Nephron progenitor cell (in vitro differentiated cells): ENCODE data around the gene RAB11FIP4.

ENCODE experiments used
- DNase-seq: peaks from one replicate; pipeline ENCODE4 v3.0.0; 2021
- H3K27ac Mint-ChIP-seq: 2 replicates; pipeline ENCODE4 v1.8.0; 2021; ENCODE audit warnings: mild to moderate bottlenecking, moderate library complexity, mixed read lengths
- H3K27me3 Mint-ChIP-seq: 2 replicates; pipeline ENCODE4 v1.8.0; 2021; ENCODE audit warnings: mild to moderate bottlenecking, low read depth, mixed read lengths; ENCODE audit not compliant: poor library complexity
- H3K36me3 Mint-ChIP-seq: 2 replicates; pipeline ENCODE4 v1.8.0; 2021; ENCODE audit warnings: low read depth, mixed read lengths
- H3K4me1 Mint-ChIP-seq: 2 replicates; pipeline ENCODE4 v1.8.0; 2021; ENCODE audit warnings: mixed read lengths
- H3K4me3 Mint-ChIP-seq: 2 replicates; pipeline ENCODE4 v1.8.0; 2021; ENCODE audit warnings: mild to moderate bottlenecking, moderate library complexity, mixed read lengths
- H3K9me3 Mint-ChIP-seq: 2 replicates; pipeline ENCODE4 v1.8.0; 2021; ENCODE audit warnings: mild to moderate bottlenecking, moderate library complexity, mixed read lengths
- CTCF ChIP-seq: fragments of 200-600 bp; sonication (generic); IDR thresholded peaks from 2 replicates; pipeline ENCODE4 v1.5.0; 2021; ENCODE audit warnings: antibody characterized with exemption

Gene RAB11FIP4

GRCh38 chr17:31385428-31386285 lies 5.8 kb upstream of the RAB11FIP4 start:
- no peak overlapping the region for H3K4me3 Mint-ChIP-seq
- H3K27me3 Mint-ChIP-seq = peaks cover 34% of the 10 kb centered on the region
- H3K27ac Mint-ChIP-seq = peak overlapping the region; percentile 63
- H3K36me3 Mint-ChIP-seq = no peaks in the 10 kb centered on the region
- DNase-seq = no peak
- H3K9me3 Mint-ChIP-seq = no peaks in the 10 kb centered on the region
- H3K4me1 Mint-ChIP-seq = peaks cover 11% of the 10 kb centered on the region
- no peak for TF ChIP-seq CTCF

- no peaks in the 10 kb centered on the region for H3K9me3 Mint-ChIP-seq
- no peak for TF ChIP-seq CTCF
- no peak for DNase-seq
These were observed 4.9 kb upstream of the RAB11FIP4 start for GRCh38 chr17:31386542-31387075.

GRCh38 chr17:31387438-31387837 lies 4.0 kb upstream of the RAB11FIP4 start:
- H3K4me3 Mint-ChIP-seq = no peak overlapping the region
- H3K27me3 Mint-ChIP-seq = peaks cover 43% of the 10 kb centered on the region
- H3K36me3 Mint-ChIP-seq = no peaks in the 10 kb centered on the region
- H3K27ac Mint-ChIP-seq = no peak overlapping the region
- TF ChIP-seq CTCF = no peak
- peaks cover 13% of the 10 kb centered on the region for H3K4me1 Mint-ChIP-seq
- no peaks in the 10 kb centered on the region for H3K9me3 Mint-ChIP-seq
- no peak for DNase-seq

More at GRCh38 chr17:31386542-31387075, 4.9 kb upstream of the RAB11FIP4 start:
- Mint-ChIP-seq H3K27me3 (peaks cover 38% of the 10 kb centered on the region), H3K27ac (no peak overlapping the region), H3K4me3 (no peak overlapping the region), H3K4me1 (peaks cover 11% of the 10 kb centered on the region), H3K36me3 (no peaks in the 10 kb centered on the region)

- no peaks in the 10 kb centered on the region for H3K36me3 Mint-ChIP-seq
- TF ChIP-seq CTCF = no peak
- no peak overlapping the region for H3K27ac Mint-ChIP-seq
- H3K9me3 Mint-ChIP-seq = no peaks in the 10 kb centered on the region
- no peak for DNase-seq
- peaks cover 52% of the 10 kb centered on the region for H3K27me3 Mint-ChIP-seq
- H3K4me3 Mint-ChIP-seq = no peak overlapping the region
- peaks cover 16% of the 10 kb centered on the region for H3K4me1 Mint-ChIP-seq
These were observed 3.1 kb upstream of the RAB11FIP4 start for GRCh38 chr17:31388351-31388750.

GRCh38 chr17:31388770-31389656 lies 2.5 kb upstream of the RAB11FIP4 start:
- H3K27me3 Mint-ChIP-seq = peaks cover 59% of the 10 kb centered on the region
- peak; percentile 68 for DNase-seq
- no peak overlapping the region for H3K4me3 Mint-ChIP-seq

More at GRCh38 chr17:31388770-31389656, 2.5 kb upstream of the RAB11FIP4 start:
- H3K4me1 Mint-ChIP-seq = peaks cover 20% of the 10 kb centered on the region
- H3K27ac Mint-ChIP-seq = no peak overlapping the region
- peak; percentile 84 for TF ChIP-seq CTCF
- no peaks in the 10 kb centered on the region for H3K9me3 Mint-ChIP-seq
- H3K36me3 Mint-ChIP-seq = no peaks in the 10 kb centered on the region
